DND-41 (cell line): ENCODE results near the gene A3GALT2.

Experiments
- ATAC-seq: fragments of 200-7000 bp; cut with Tn5 transposase; 3 replicates; pipeline ENCODE4 v1.9.1; 2021; ENCODE audit warnings: low read depth; ENCODE audit not compliant: insufficient read depth
- DNase-seq: peaks from one replicate; pipeline ENCODE4 v3.0.0-alpha.2; 2020
- H2AFZ ChIP-seq: 2 replicates; pipeline ENCODE4 v1.6.0; 2012; ENCODE audit warnings: low read depth, low read length
- H3K27ac ChIP-seq: 2 replicates; pipeline ENCODE4 v1.5.1; 2012; ENCODE audit warnings: low read length, inconsistent platforms
- H3K27me3 ChIP-seq: fragments of 200-600 bp; sonication (generic); 2 replicates; pipeline ENCODE4 v1.6.0; 2012; ENCODE audit warnings: low read length, mild to moderate bottlenecking, inconsistent platforms; ENCODE audit not compliant: insufficient read depth, poor library complexity
- H3K36me3 ChIP-seq: 2 replicates; pipeline ENCODE4 v1.5.1; 2012; ENCODE audit warnings: low read length, inconsistent platforms; ENCODE audit not compliant: insufficient read depth
- H3K4me1 ChIP-seq: 2 replicates; pipeline ENCODE4 v1.5.1; 2012; ENCODE audit warnings: mild to moderate bottlenecking, low read length; ENCODE audit not compliant: insufficient read depth
- H3K4me2 ChIP-seq: 2 replicates; pipeline ENCODE4 v1.6.0; 2012; ENCODE audit warnings: mild to moderate bottlenecking, moderate library complexity, low read length, inconsistent platforms; ENCODE audit not compliant: insufficient read depth
- H3K4me3 ChIP-seq, 2 experiments: fragments of 200-600 bp in 1 of 2; shearing (Covaris generic) in 1 of 2; 2 replicates each; pipeline ENCODE4 v1.5.1; 2012 to 2016; ENCODE audit warnings: inconsistent platforms in 2 of 2, low read length in 2 of 2, mild to moderate bottlenecking in 2 of 2, low read depth in 1 of 2, moderate library complexity in 1 of 2
- H3K79me2 ChIP-seq: 2 replicates; pipeline ENCODE4 v1.6.0; 2012; ENCODE audit warnings: low read length, inconsistent platforms; ENCODE audit not compliant: insufficient read depth
- H3K9ac ChIP-seq: 2 replicates; pipeline ENCODE4 v1.6.0; 2012; ENCODE audit warnings: low read depth, mild to moderate bottlenecking, inconsistent platforms, low read length, moderate library complexity
- H3K9me3 ChIP-seq: 2 replicates; pipeline ENCODE4 v1.5.1; 2012; ENCODE audit warnings: low read length, moderate library complexity, mild to moderate bottlenecking, inconsistent platforms; ENCODE audit not compliant: insufficient read depth, severe bottlenecking
- H4K20me1 ChIP-seq: 2 replicates; pipeline ENCODE4 v1.6.0; 2012; ENCODE audit warnings: low read length; ENCODE audit not compliant: insufficient read depth
- CTCF ChIP-seq: IDR thresholded peaks from 2 replicates; pipeline ENCODE4 v1.5.1; 2012; ENCODE audit warnings: borderline replicate concordance, low read length, moderate library complexity, mild to moderate bottlenecking; ENCODE audit not compliant: poor library complexity, severe bottlenecking; ENCODE audit errors: extremely low read depth
- EZH2 ChIP-seq: IDR thresholded peaks from 3 replicates; pipeline ENCODE4 v1.6.1; 2012; ENCODE audit warnings: borderline replicate concordance, low read depth, mild to moderate bottlenecking, moderate library complexity, low read length, inconsistent platforms; ENCODE audit not compliant: severe bottlenecking

A3GALT2 gene

DNA sequence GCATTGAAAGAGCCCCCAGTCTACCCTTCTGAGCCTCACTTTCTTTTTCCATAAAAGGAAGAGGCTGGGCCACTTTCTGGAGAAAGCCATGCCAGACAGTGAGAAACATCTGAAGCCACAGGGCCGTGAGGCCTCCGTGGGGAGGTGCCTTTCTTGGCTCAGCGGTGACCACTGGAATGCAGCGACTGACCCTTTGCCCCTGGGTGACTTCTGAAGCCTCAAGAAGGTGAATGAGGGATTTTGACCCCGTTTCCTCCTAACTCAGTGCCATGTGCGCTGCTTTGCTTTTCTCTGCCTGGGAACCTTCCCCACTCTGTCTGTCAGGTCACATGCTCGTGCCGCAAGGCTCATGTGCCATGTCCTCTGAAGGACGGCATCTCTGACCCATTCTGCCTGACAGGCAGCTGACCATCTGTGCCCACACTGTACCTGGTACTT, 44.7 kb upstream of the A3GALT2 start:
- no peak overlapping the region for H3K4me3 ChIP-seq
- H3K27ac ChIP-seq = no peak overlapping the region
- TF ChIP-seq EZH2 = no peak
- no peak for TF ChIP-seq CTCF
- H2AFZ ChIP-seq = no peak overlapping the region
- DNase-seq (no peak), ATAC-seq (no peak)
- no peaks in the 10 kb centered on the region; the same call in 1 of the 2 replicates for H3K4me1 ChIP-seq
- no peak overlapping the region for H3K9ac ChIP-seq
- no peaks in the 10 kb centered on the region for H3K36me3 ChIP-seq
- H3K79me2 ChIP-seq = no peaks in the 10 kb centered on the region
- no peak overlapping the region for H3K4me2 ChIP-seq
- H4K20me1 ChIP-seq = peaks cover 5% of the 10 kb centered on the region
- H3K9me3 ChIP-seq = no peaks in the 10 kb centered on the region
- no peaks in the 10 kb centered on the region for H3K27me3 ChIP-seq

DNA sequence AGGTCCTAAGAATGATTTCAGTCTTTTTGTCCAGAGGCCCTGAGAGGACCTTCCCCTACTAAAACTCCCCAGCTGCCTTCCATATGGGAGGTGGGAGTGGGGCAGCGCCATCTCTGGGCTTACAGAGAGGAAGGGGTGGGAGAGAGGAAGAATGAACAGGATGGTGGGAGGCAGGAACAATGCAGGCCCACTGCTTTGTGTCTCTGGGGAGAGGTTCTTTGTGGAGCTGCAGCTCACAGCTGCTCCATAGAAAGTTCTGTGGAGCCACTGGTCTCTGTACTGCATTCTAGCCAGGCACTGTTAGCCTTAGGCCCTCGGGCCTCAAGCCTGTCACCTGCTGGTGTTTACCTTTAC, 43.6 kb upstream of the A3GALT2 start:
- no peaks in the 10 kb centered on the region for H3K9me3 ChIP-seq
- no peaks in the 10 kb centered on the region for H3K36me3 ChIP-seq
- H3K27me3 ChIP-seq = no peaks in the 10 kb centered on the region
- no peaks in the 10 kb centered on the region for H3K79me2 ChIP-seq
- DNase-seq (no peak), ATAC-seq (no peak)
- no peak overlapping the region for H3K27ac ChIP-seq
- H2AFZ ChIP-seq = no peak overlapping the region
- H3K9ac ChIP-seq = no peak overlapping the region
- H3K4me2 ChIP-seq = no peak overlapping the region
- H3K4me1 ChIP-seq = no peaks in the 10 kb centered on the region; the same call in 1 of the 2 replicates
- peaks cover 5% of the 10 kb centered on the region; the same call in 1 of the 2 replicates for H4K20me1 ChIP-seq
- TF ChIP-seq EZH2 = no peak
- no peak for TF ChIP-seq CTCF
- H3K4me3 ChIP-seq = no peak overlapping the region

DNA sequence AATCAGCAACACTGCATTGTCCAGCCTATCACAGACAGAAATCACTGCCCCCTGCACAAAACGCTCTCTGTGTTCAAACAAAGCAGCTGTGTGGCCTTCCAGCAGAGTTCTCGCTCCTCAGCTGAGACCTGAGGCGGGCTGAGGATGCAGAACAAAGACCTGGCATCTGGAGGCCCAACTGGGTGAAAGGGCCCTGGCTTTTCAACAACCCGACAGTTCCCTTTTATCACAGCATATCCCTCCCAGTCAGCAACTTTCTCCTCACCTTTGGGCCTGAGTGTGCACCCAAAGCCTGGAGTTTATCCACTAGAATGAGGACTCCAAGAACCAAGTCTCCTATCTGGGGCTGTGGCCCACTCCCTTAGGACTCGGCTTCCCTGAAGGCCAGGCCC, 42.6 kb upstream of the A3GALT2 start:
- Histone ChIP-seq H3K27me3 (no peaks in the 10 kb centered on the region), H3K4me1 (no peaks in the 10 kb centered on the region; the same call in 1 of the 2 replicates), H3K36me3 (no peaks in the 10 kb centered on the region), H4K20me1 (peaks cover 5% of the 10 kb centered on the region; the same call in 1 of the 2 replicates), H3K9me3 (no peaks in the 10 kb centered on the region), H3K4me3 (no peak overlapping the region), H3K4me2 (no peak overlapping the region), H3K9ac (no peak overlapping the region), H3K27ac (no peak overlapping the region), H3K79me2 (no peaks in the 10 kb centered on the region), H2AFZ (no peak overlapping the region)
- DNase-seq = no peak
- no peak for ATAC-seq
- no peak for TF ChIP-seq EZH2
- no peak for TF ChIP-seq CTCF

DNA sequence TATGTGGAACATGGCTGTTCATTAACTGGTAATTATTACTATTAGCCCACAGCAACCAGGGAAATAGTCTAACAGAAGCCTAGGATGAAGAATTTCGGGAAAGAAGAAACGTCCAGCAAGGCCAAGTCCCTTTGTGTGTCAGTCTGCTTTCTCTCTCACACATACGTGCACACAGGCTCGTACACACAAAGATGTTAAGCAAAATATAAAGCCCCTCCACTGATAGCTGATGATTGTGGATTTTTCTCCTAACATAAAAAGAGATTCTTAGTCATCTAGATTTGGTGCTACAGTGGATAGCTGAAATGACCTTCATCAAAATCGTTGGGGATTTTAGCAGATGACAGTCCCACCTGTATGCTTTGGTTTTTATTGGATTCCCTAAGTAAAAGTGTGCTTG, 42.1 kb upstream of the A3GALT2 start:
- no peaks in the 10 kb centered on the region for H3K79me2 ChIP-seq
- no peak overlapping the region for H3K4me2 ChIP-seq
- H4K20me1 ChIP-seq = peaks cover 5% of the 10 kb centered on the region; the same call in 1 of the 2 replicates
- no peaks in the 10 kb centered on the region for H3K27me3 ChIP-seq
- H3K36me3 ChIP-seq = no peaks in the 10 kb centered on the region
- TF ChIP-seq CTCF (no peak), EZH2 (no peak)
- H3K27ac ChIP-seq = no peak overlapping the region
- DNase-seq (no peak), ATAC-seq (no peak)
- no peak overlapping the region for H2AFZ ChIP-seq
- no peak overlapping the region for H3K4me3 ChIP-seq
- H3K9me3 ChIP-seq = no peaks in the 10 kb centered on the region
- no peaks in the 10 kb centered on the region; the same call in 1 of the 2 replicates for H3K4me1 ChIP-seq
- no peak overlapping the region for H3K9ac ChIP-seq
